CD14-positive monocyte (primary cell): Measurements from ENCODE around the gene MAP3K6. TPM values are rescaled to one million over a fixed set of nuclear protein-coding genes. Genes with fewer than 3 reads are reported as not detected.
A peak's percentile ranks its signal among the peaks of the same experiment; 100 is the strongest.

Experiments
- DNase-seq, 3 donors: peaks; one replicate each; pipeline ENCODE4 v3.0.0-alpha.2; 2011 to 2022
- H2AFZ ChIP-seq: 2 replicates; pipeline ENCODE4 v1.6.0; 2012; ENCODE audit warnings: mild to moderate bottlenecking, low read depth, low read length, inconsistent platforms; ENCODE audit not compliant: insufficient read depth, poor library complexity, severe bottlenecking
- H3K27ac ChIP-seq, 2 donors: 1 replicate in 1 of 2; 2 replicates in 1 of 2; pipeline ENCODE4 v1.5.1; 2012 to 2013; ENCODE audit warnings: low read length in 2 of 2, control low read depth in 1 of 2, inconsistent platforms in 1 of 2, low read depth in 1 of 2, mild to moderate bottlenecking in 1 of 2
- H3K27me3 ChIP-seq, 2 donors: one replicate each; pipeline versions ENCODE4 v1.6.0 to v1.6.1; 2011 to 2013; ENCODE audit warnings: low read length in 2 of 2; ENCODE audit not compliant: control insufficient read depth in 2 of 2, insufficient read depth in 2 of 2
- H3K36me3 ChIP-seq, 2 donors: replicated peaks in 1 of 2; 1 replicate in 1 of 2; 2 replicates in 1 of 2; pipeline versions ENCODE4 v1.5.1 to v1.6.1; 2012 to 2013; ENCODE audit warnings: low read length in 2 of 2, control low read depth in 1 of 2, inconsistent platforms in 1 of 2, mild to moderate bottlenecking in 1 of 2; ENCODE audit not compliant: insufficient read depth in 2 of 2, control insufficient read depth in 1 of 2
- H3K4me1 ChIP-seq, 2 donors: 1 replicate in 1 of 2; 2 replicates in 1 of 2; pipeline versions ENCODE4 v1.5.1 to v1.6.1; 2012 to 2013; ENCODE audit warnings: low read length in 2 of 2, control low read depth in 1 of 2, inconsistent platforms in 1 of 2, mild to moderate bottlenecking in 1 of 2, moderate library complexity in 1 of 2; ENCODE audit not compliant: insufficient read depth in 2 of 2, control insufficient read depth in 1 of 2
- H3K4me2 ChIP-seq: replicated peaks from 2 replicates; pipeline ENCODE3; 2012; ENCODE audit warnings: low read length, moderate library complexity, mild to moderate bottlenecking; ENCODE audit not compliant: poor library complexity, severe bottlenecking; ENCODE audit errors: extremely low read depth
- H3K4me3 ChIP-seq, 3 experiments: fragments of 200-600 bp in 1 of 3; sonication (generic) in 1 of 3; replicated peaks in 1 of 3; 1 replicate in 2 of 3; 2 replicates in 1 of 3; pipeline ENCODE4 v1.5.1; 2011 to 2013; ENCODE audit warnings: low read length in 3 of 3, mild to moderate bottlenecking in 3 of 3, control low read depth in 2 of 3, low read depth in 2 of 3, inconsistent platforms in 1 of 3, moderate library complexity in 1 of 3
- H3K79me2 ChIP-seq: 2 replicates; pipeline ENCODE4 v1.6.0; 2012; ENCODE audit warnings: mild to moderate bottlenecking, control low read depth, inconsistent platforms, low read length, moderate library complexity; ENCODE audit not compliant: insufficient read depth
- H3K9ac ChIP-seq: 2 replicates; pipeline ENCODE4 v1.6.0; 2017; ENCODE audit warnings: low read length, mild to moderate bottlenecking; ENCODE audit not compliant: insufficient read depth, poor library complexity, severe bottlenecking
- H3K9me3 ChIP-seq, 2 donors: replicated peaks in 1 of 2; 1 replicate in 1 of 2; 2 replicates in 1 of 2; pipeline versions ENCODE4 v1.5.1 to v1.6.1; 2012 to 2013; ENCODE audit warnings: low read length in 2 of 2, control low read depth in 1 of 2; ENCODE audit not compliant: control insufficient read depth in 1 of 2, insufficient read depth in 1 of 2
- H4K20me1 ChIP-seq: 2 replicates; pipeline ENCODE4 v1.6.0; 2012; ENCODE audit warnings: mild to moderate bottlenecking, low read length, control low read depth, moderate library complexity; ENCODE audit not compliant: insufficient read depth
- H3K27ac Mint-ChIP-seq, 7 donors: one replicate each; pipeline ENCODE4 v1.8.0; 2020; ENCODE audit warnings: mild to moderate bottlenecking in 7 of 7, mixed read lengths in 7 of 7, moderate library complexity in 6 of 7, inconsistent platforms in 2 of 7
- H3K27me3 Mint-ChIP-seq, 3 donors: one replicate each; pipeline ENCODE4 v1.8.0; 2021 to 2022; ENCODE audit warnings: low read depth in 3 of 3, mild to moderate bottlenecking in 3 of 3, mixed read lengths in 3 of 3, moderate library complexity in 3 of 3, inconsistent platforms in 1 of 3
- H3K36me3 Mint-ChIP-seq, 2 donors: one replicate each; pipeline ENCODE4 v1.8.0; 2020; ENCODE audit warnings: mixed read lengths in 2 of 2, inconsistent platforms in 1 of 2, mild to moderate bottlenecking in 1 of 2
- H3K4me1 Mint-ChIP-seq: one replicate; pipeline ENCODE4 v1.8.0; 2020; ENCODE audit warnings: mild to moderate bottlenecking, mixed read lengths
- H3K4me3 Mint-ChIP-seq, 2 donors: one replicate each; pipeline ENCODE4 v1.8.0; 2020; ENCODE audit warnings: mild to moderate bottlenecking in 2 of 2, mixed read lengths in 2 of 2, moderate library complexity in 1 of 2
- H3K9me3 Mint-ChIP-seq, 7 donors: one replicate each; pipeline ENCODE4 v1.8.0; 2020 to 2022; ENCODE audit warnings: mixed read lengths in 7 of 7, mild to moderate bottlenecking in 6 of 7, moderate library complexity in 6 of 7, inconsistent platforms in 2 of 7
- WGBS: methylation state at CpG from one replicate; pipeline ENCODE4 v1.1.5; 2013; ENCODE audit warnings: missing lambda C conversion rate; ENCODE audit not compliant: insufficient coverage; 5-methylcytosine and 5-hydroxymethylcytosine counted together
- intact Hi-C, 2 donors: fragments of 100-400 bp; cut with micrococcal nuclease; formaldehyde crosslinking; loops; one replicate each; pipeline versions ENCODE4 v1.15.0 to v1.15.1; 2023
- polyA plus RNA-seq, 3 donors: library from polyadenylated mRNA; depleted of rRNA in 1 of 3; unstranded in 2 of 3; stranded (reverse) in 1 of 3; fragments of 300-500 nt in 2 of 3; fragments of >200 nt in 1 of 3; fragmentation: Illumina TruSeq in 2 of 3; gene quantifications; 1 replicate in 2 of 3; 2 replicates in 1 of 3; pipeline ENCODE4 v1.2.3, GENCODE V29; 2012 to 2021
- TF ChIP-seq, protein P1 (sequence below): fragments of 200-600 bp; IDR thresholded peaks from one replicate; pipeline ENCODE4 v1.8.0; 2022; ENCODE audit warnings: antibody characterized with exemption, mild to moderate bottlenecking

MAP3K6 gene
- polyA plus RNA-seq, 3 donors: 3.2 to 14.8 (median 6.7) TPM

DNA sequence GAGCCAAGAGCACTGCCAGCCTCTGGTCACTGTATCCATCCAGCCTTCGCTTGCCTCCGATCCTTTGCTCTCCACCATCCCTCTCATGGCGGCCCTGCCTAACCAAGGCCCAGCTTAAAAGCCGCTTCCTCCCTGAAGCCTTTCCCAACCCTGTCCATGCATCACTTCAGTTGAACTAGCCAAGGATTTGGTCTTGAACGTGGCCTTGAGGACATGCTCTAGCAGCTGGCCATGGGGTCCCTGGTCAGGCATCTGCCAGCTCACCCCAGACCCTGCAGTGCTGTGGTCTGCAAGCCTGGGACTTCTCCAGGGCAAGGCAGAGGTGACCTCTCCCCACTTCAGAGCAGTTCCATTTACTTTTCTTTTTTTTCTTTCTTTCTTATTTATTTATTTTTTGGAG is 30.0 kb downstream of the MAP3K6 start:
- peaks cover 22 to 30% of the 10 kb centered on the region in 2 donors for H3K4me1 ChIP-seq
- TF ChIP-seq, protein P1, sequence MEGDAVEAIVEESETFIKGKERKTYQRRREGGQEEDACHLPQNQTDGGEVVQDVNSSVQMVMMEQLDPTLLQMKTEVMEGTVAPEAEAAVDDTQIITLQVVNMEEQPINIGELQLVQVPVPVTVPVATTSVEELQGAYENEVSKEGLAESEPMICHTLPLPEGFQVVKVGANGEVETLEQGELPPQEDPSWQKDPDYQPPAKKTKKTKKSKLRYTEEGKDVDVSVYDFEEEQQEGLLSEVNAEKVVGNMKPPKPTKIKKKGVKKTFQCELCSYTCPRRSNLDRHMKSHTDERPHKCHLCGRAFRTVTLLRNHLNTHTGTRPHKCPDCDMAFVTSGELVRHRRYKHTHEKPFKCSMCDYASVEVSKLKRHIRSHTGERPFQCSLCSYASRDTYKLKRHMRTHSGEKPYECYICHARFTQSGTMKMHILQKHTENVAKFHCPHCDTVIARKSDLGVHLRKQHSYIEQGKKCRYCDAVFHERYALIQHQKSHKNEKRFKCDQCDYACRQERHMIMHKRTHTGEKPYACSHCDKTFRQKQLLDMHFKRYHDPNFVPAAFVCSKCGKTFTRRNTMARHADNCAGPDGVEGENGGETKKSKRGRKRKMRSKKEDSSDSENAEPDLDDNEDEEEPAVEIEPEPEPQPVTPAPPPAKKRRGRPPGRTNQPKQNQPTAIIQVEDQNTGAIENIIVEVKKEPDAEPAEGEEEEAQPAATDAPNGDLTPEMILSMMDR: no peak
- H4K20me1 ChIP-seq: peaks cover 7% of the 10 kb centered on the region
- no peaks in the 10 kb centered on the region for H3K9me3 ChIP-seq
- H3K27me3 Mint-ChIP-seq: peaks cover 1 to 2% (median 2%) of the 10 kb centered on the region in 3 donors
- no peak overlapping the region for H3K27ac Mint-ChIP-seq
- peaks cover 27% of the 10 kb centered on the region for H3K4me1 Mint-ChIP-seq
- no peak overlapping the region for H3K4me2 ChIP-seq
- H3K27ac ChIP-seq: no peak overlapping the region
- no peak overlapping the region for H3K9ac ChIP-seq
- peaks cover 47 to 52% of the 10 kb centered on the region in 2 donors for H3K36me3 ChIP-seq
- H3K4me3 ChIP-seq: no peak overlapping the region
- 98% methylated on average over 5 of the region's 5 CpGs for WGBS
- no peaks in the 10 kb centered on the region for H3K9me3 Mint-ChIP-seq
- H3K36me3 Mint-ChIP-seq: peaks cover 57 to 59% of the 10 kb centered on the region in 2 donors
- H3K79me2 ChIP-seq: no peaks in the 10 kb centered on the region
- intact Hi-C loops: no loop called here
- H3K27me3 ChIP-seq: no peaks in the 10 kb centered on the region
- DNase-seq: no peak
- no peak overlapping the region for H3K4me3 Mint-ChIP-seq
- H2AFZ ChIP-seq: no peak overlapping the region

DNA sequence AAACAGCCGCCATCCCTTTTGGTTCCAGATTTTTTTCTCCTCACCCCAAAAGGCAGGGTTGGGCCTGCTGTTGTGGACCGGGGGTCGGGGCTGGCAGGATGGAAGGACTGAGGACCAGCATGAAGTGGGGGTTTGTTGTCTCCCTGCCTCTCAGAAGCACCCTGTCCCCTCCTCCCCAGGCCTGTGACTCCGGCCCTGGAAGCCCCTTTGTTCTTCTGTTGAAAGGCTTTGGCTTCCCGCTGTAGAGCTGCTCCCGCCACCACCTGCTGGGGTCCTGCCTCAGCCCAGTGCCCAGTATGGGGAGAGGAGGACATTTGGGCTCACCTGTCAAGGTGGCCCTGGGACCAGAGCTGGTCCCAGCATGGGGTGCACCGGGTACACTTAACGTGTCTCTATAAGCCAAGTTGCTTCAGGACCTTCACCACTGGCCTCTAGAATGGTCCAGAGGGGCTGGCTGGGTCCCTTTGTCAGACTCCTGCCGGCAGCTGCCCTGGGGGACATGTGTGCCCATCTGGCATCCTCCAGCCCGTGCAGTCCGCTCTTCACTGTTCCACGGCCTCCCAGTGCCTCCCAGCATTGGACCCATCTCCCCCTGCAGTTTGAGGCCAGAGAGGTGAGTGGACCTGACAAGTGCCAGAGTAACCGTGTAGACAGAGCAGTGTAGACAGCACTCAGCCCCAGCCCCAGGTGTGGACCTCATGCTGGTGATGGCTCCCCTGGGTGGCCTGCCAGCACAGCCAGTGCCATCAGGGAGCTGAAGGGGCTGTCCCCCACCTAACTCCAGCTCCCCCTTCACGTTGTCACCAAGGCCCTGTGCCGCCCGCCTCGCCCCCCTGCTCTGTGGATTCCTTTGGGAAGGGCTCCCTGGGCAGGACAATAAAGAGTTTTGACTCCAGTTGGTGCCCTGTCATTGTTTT is 31.0 kb downstream of the MAP3K6 start:
- no peak for DNase-seq
- no peak overlapping the region for H3K9ac ChIP-seq
- peaks cover 0 to 2% (median 0%) of the 10 kb centered on the region in 7 donors for H3K9me3 Mint-ChIP-seq
- no peaks in the 10 kb centered on the region for H3K27me3 ChIP-seq
- H3K36me3 ChIP-seq: peaks cover 57 to 62% of the 10 kb centered on the region in 2 donors
- no peak overlapping the region for H3K4me3 Mint-ChIP-seq
- H3K4me1 ChIP-seq: peaks cover 12 to 20% of the 10 kb centered on the region in 2 donors
- H3K4me1 Mint-ChIP-seq: peaks cover 18% of the 10 kb centered on the region
- H3K27me3 Mint-ChIP-seq: peaks cover 1 to 2% (median 2%) of the 10 kb centered on the region in 3 donors
- H4K20me1 ChIP-seq: peaks cover 7% of the 10 kb centered on the region
- H3K27ac Mint-ChIP-seq: peak overlapping the region in 2 of 7 donors; percentile 15 to 32
- TF ChIP-seq, protein P1: no peak
- peaks cover 3% of the 10 kb centered on the region for H3K79me2 ChIP-seq
- no peak overlapping the region for H3K4me3 ChIP-seq
- no peaks in the 10 kb centered on the region for H3K9me3 ChIP-seq
- H3K27ac ChIP-seq: no peak overlapping the region
- intact Hi-C loops: no loop called here
- peaks cover 57 to 69% of the 10 kb centered on the region in 2 donors for H3K36me3 Mint-ChIP-seq
- WGBS: 100% methylated on average over 11 of the region's 17 CpGs
- no peak overlapping the region for H3K4me2 ChIP-seq
- H2AFZ ChIP-seq: no peak overlapping the region
